ENCODE data around the gene PROSER1.

GRCh38 chr13:38965281-38965680 is 72.6 kb downstream of the PROSER1 start:
- TF ChIP-seq, protein P1, sequence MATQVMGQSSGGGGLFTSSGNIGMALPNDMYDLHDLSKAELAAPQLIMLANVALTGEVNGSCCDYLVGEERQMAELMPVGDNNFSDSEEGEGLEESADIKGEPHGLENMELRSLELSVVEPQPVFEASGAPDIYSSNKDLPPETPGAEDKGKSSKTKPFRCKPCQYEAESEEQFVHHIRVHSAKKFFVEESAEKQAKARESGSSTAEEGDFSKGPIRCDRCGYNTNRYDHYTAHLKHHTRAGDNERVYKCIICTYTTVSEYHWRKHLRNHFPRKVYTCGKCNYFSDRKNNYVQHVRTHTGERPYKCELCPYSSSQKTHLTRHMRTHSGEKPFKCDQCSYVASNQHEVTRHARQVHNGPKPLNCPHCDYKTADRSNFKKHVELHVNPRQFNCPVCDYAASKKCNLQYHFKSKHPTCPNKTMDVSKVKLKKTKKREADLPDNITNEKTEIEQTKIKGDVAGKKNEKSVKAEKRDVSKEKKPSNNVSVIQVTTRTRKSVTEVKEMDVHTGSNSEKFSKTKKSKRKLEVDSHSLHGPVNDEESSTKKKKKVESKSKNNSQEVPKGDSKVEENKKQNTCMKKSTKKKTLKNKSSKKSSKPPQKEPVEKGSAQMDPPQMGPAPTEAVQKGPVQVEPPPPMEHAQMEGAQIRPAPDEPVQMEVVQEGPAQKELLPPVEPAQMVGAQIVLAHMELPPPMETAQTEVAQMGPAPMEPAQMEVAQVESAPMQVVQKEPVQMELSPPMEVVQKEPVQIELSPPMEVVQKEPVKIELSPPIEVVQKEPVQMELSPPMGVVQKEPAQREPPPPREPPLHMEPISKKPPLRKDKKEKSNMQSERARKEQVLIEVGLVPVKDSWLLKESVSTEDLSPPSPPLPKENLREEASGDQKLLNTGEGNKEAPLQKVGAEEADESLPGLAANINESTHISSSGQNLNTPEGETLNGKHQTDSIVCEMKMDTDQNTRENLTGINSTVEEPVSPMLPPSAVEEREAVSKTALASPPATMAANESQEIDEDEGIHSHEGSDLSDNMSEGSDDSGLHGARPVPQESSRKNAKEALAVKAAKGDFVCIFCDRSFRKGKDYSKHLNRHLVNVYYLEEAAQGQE (IDR thresholded peaks at IDR 0.05; ENCODE audit: insufficient read depth in 1 of 2, low read depth in 2 of 2, low read length in 2 of 2), result no peak
- no peak for TF ChIP-seq POLR2AphosphoS5 (IDR thresholded peaks at IDR 0.05; ENCODE audit: low read depth, low read length)
- TF ChIP-seq TAF1 (IDR thresholded peaks at IDR 0.05; ENCODE audit: borderline replicate concordance, insufficient read depth, low read length), result no peak
- no peak for TF ChIP-seq SIN3A (IDR thresholded peaks at IDR 0.05; ENCODE audit: borderline replicate concordance, insufficient read depth, low read length)
- no peak for TF ChIP-seq FOXP2 (optimal IDR thresholded peaks at IDR 0.05; ENCODE audit: borderline replicate concordance, extremely low read depth, extremely low read length, insufficient read depth)
